Measurements from ENCODE around the gene ENTPD1. TPM values are rescaled to one million over a fixed set of nuclear protein-coding genes. Genes with fewer than 3 reads are reported as not detected.
"Not testable (repeated sequence)": the region's sequence is repeated elsewhere in the genome, so short reads cannot be mapped to it uniquely, and the experiment has no call there.

Gene ENTPD1
- total RNA-seq, 1 donor from 2014 or later: not detected

DNA sequence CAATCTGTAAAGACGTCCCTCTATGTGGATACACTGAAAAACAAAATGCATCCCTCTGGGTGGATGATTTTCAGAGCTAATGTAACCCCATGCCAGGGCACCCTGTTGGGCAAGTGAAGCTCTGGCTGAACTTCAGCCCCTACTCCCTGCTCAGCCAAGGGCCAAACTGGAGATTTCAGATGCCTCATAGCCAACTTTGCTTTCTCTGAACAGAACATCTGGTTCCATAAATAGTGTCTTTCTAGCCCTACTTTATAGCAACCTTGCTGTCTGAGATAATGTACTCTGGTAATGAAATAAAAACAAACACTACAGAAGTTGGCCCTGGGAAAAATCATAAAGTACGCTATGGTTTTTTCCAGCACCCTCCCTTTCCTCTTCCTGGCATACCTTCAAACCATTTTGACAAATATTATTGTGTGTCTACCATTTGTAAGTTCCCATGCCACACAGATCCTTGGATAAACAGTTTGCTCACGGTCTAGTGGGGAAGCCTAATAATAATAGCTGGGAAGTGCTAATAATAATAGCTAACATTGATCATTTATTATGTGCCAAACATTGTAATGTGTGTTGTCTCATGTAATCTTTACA is 3.4 kb downstream of the ENTPD1 start:
- no peak overlapping the region for H3K4me3 ChIP-seq (ENCODE audit: low read depth, low read length)
- TF ChIP-seq, protein P1, sequence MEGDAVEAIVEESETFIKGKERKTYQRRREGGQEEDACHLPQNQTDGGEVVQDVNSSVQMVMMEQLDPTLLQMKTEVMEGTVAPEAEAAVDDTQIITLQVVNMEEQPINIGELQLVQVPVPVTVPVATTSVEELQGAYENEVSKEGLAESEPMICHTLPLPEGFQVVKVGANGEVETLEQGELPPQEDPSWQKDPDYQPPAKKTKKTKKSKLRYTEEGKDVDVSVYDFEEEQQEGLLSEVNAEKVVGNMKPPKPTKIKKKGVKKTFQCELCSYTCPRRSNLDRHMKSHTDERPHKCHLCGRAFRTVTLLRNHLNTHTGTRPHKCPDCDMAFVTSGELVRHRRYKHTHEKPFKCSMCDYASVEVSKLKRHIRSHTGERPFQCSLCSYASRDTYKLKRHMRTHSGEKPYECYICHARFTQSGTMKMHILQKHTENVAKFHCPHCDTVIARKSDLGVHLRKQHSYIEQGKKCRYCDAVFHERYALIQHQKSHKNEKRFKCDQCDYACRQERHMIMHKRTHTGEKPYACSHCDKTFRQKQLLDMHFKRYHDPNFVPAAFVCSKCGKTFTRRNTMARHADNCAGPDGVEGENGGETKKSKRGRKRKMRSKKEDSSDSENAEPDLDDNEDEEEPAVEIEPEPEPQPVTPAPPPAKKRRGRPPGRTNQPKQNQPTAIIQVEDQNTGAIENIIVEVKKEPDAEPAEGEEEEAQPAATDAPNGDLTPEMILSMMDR (conservative IDR thresholded peaks at IDR 0.05; ENCODE audit: low read depth, low read length): no peak
- no peak for DNase-seq (ENCODE audit: low read depth)

DNA sequence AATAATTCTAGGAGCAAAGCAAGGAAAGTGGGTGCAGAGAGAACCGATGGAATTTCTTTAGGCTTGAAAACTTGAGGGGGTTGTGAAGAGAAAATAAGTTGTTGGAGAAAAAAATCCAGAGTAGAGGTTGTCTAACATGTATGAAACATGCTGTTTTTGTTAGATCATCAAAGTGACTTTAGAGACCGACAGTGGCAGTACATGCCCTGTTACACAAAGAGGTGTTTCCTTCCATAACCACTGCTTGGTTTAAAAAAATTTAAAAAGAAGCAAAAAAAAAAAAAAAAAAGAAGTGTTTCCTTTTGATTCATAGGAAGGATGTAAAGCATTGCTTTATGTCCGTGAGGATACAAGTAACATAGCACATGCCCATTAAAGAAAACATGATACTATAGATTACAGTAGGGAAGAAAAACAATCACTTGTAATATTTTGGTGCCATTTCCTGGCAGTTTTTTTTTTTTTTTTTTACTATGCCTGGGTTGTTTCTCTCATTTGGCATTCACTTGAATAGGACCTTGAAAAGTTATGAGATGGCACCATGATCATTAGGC is 6.1 kb downstream of the ENTPD1 start:
- TF ChIP-seq, protein P1 (conservative IDR thresholded peaks at IDR 0.05; ENCODE audit: low read depth, low read length): no peak
- no peak overlapping the region for H3K4me3 ChIP-seq (ENCODE audit: low read depth, low read length)
- no peak for DNase-seq (ENCODE audit: low read depth)

DNA sequence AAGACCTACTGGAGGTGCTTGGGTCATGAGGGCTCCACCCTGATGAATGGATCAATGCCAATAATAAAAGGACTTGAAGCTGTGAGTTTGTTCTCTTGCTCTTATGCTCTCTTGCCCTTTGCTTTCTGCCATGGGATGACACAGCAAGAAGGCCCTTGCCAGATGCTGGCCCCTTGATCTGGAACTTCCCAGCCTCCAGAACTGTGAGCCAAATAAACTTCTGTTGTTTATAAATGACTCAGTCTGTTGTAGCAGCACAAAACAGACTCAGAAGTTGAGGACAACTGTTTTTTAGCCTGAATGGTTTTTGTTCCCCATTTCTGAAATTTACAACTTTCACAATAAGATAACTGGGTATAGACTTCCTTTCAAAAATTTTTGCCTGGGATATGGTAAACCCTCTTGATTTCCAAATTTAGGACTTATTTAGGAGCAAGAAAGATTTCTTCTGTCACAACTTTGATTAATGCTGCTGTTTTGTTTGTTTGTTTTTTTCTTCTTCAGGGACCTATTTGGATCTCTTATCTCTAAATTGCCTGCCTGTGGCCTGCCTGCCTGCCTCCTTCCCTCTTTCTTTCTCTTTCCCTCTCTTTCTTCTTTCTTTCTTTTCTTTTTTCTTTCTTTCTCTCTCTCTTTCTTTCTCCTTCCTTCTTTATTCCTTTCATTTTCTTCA is 12.1 kb downstream of the ENTPD1 start:
- TF ChIP-seq, protein P1 (conservative IDR thresholded peaks at IDR 0.05; ENCODE audit: low read depth, low read length): no peak
- DNase-seq (ENCODE audit: low read depth): peak; percentile 9
- H3K4me3 ChIP-seq (ENCODE audit: low read depth, low read length): no peak overlapping the region

DNA sequence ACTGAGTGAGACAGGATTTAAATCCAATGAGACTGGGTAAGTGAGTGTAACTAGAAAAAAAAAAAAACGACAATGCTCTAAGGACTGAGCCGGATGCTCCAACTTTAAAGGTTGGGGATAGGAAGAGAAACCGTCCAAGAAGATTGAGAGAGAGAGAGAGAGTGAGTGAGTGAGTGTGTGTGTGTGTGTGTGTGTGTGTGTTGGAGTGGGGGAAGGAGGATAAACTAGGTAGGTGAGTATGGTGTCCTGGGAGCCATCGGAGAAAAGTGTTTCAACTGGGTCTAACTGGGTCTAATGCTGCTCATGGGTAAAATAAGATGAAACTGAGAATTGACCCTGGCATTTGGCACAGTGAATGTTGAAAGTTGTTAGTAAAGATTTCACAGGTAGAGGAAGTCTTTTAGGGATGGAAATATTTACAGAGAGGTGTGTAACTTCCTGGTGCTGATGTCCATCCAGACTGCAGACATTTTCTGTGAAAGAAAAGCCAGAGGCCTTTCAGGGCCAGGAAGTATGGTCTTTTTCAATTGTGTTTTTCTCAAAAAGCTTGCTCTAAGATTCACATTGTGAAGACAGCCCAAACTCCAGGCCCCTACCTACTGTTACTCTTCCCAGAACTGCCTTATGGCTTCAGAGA is 14.2 kb downstream of the ENTPD1 start:
- no peak overlapping the region for H3K4me3 ChIP-seq (ENCODE audit: low read depth, low read length)
- TF ChIP-seq, protein P1 (conservative IDR thresholded peaks at IDR 0.05; ENCODE audit: low read depth, low read length): no peak
- DNase-seq (ENCODE audit: low read depth): no peak

DNA sequence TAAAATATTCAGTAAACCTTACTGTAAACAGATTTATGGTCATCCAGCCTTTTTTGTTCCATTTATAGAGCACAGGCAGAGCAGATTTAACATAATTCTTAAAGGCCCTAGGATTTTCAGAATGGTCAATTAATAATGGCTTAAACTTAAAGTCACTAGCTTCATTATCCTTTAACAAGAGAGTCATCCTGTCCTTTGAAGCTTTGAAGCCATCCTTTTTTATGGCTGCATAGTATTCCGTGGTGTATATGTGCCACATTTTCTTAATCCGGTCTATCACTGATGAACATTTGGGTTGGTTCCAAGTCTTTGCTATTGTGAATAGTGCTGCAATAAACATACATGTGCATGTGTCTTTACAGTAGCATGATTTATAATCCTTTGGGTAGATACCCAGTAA is 17.5 kb downstream of the ENTPD1 start:
- not testable (repeated sequence) for DNase-seq (ENCODE audit: low read depth); H3K4me3 ChIP-seq (ENCODE audit: low read depth, low read length)

DNA sequence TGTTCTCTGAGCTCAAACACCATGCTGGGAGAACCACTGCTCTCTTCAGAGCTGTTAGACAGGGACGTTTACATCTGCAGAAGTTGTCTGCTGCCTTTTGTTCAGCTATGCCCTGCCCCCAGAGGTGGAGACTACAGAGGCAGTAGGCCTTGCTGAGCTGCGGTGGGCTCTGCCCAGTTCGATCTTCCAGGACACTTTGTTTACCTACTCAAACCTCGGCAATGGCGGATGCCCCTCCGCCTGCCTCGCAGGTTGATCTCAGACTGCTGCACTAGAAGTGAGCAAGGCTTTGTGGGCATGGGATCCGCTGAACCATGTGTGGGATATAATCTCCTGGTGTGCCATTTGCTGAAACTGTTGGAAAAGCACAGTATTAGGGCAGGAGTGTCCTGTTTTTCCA is 21.7 kb downstream of the ENTPD1 start:
- not testable (repeated sequence) for H3K4me3 ChIP-seq (ENCODE audit: low read depth, low read length); DNase-seq (ENCODE audit: low read depth)

DNA sequence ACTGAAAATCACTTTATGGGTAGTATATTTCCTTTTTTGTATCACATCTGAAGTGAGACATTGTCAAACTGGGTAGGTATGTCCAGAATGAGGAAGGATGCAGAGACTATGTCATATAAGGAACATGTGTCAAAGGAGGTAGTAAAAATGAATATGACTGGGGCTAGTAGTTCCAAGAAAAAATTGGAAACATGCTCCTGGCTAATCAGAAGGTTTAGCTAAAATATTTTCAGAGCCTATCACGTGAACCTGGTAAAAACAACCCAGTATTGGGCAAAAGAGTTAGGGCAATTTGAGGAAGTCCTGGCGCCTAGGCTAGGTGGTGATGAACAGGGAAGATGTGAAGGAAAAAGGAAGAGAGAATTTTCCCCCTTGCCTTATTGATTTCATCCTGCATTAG is 26.4 kb downstream of the ENTPD1 start:
- no peak for DNase-seq (ENCODE audit: low read depth)
- H3K4me3 ChIP-seq (ENCODE audit: low read depth, low read length): no peak overlapping the region
- TF ChIP-seq, protein P1 (conservative IDR thresholded peaks at IDR 0.05; ENCODE audit: low read depth, low read length): no peak

Data from epithelial cell of proximal tubule (primary cell).